Memory B cell (primary cell): ENCODE results near the gene CAPN13.

Source experiments
- ATAC-seq: fragments of 150-1000 bp; cut with Tn5 transposase; 2 replicates; pipeline ENCODE4 v1.10.0; 2021; ENCODE audit warnings: low read depth, mild to moderate bottlenecking, moderate library complexity
- DNase-seq, 2 donors: peaks; one replicate each; pipeline ENCODE4 v3.0.0; 2022; ENCODE audit warnings: low spot score in 2 of 2
- H3K27ac Mint-ChIP-seq: one replicate; pipeline ENCODE4 v1.8.0; 2022; ENCODE audit warnings: mild to moderate bottlenecking, moderate library complexity, mixed read lengths
- H3K27me3 Mint-ChIP-seq: one replicate; pipeline ENCODE4 v1.8.0; 2022; ENCODE audit warnings: mixed read lengths
- H3K36me3 Mint-ChIP-seq: one replicate; pipeline ENCODE4 v1.8.0; 2022; ENCODE audit warnings: mild to moderate bottlenecking, mixed read lengths
- H3K4me1 Mint-ChIP-seq: one replicate; pipeline ENCODE4 v1.8.0; 2022; ENCODE audit warnings: mixed read lengths
- H3K4me3 Mint-ChIP-seq: one replicate; pipeline ENCODE4 v1.8.0; 2022; ENCODE audit warnings: mild to moderate bottlenecking, moderate library complexity, mixed read lengths
- H3K9me3 Mint-ChIP-seq: one replicate; pipeline ENCODE4 v1.8.0; 2022; ENCODE audit warnings: mixed read lengths

CAPN13 gene

DNA sequence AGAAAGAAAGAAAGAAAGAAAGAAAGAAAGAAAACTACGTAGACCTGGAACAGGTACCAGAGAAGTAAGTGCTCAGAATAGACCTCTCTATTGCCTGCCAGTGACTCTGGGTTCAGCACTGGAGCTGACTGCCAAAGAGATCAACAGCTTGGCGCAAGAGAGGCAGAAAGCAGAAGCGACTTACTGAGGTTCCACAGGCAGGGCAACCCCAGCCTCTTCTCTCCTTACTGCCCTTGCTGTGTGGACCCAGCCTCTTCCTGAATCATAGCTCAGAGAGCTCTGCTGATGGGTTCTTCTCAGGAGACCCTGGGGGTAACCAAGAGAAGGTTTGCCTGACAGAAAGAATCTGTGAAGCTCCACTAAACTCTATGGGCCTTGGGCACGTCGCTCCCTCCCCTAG lies 7.1 kb downstream of the CAPN13 start:
- peaks cover 4% of the 10 kb centered on the region for H3K27me3 Mint-ChIP-seq

DNA sequence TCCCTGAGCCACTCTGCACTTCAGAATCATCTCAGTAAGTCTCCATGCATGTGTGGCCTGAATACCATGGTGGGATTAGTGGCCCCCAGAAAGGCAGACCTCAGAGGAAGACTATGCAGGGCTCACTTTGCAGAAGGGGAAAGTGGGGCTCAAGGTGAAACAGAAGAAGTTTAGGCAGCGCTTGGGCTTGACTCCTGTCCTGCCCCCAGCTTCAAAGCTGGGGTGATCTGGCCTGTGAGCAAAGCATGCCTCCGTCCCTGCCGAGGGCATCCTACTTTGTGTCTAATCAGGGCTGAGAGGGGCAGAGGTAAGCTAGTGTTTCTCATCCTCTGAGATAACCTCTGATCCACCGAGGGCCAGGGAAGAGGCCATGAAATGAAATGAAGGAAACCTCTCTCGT lies 7.9 kb downstream of the CAPN13 start:
- peaks cover 4% of the 10 kb centered on the region for H3K27me3 Mint-ChIP-seq
- H3K4me1 Mint-ChIP-seq, result peaks cover 6% of the 10 kb centered on the region
- ATAC-seq (no peak), DNase-seq (no peak)
- no peak overlapping the region for H3K4me3 Mint-ChIP-seq
- H3K36me3 Mint-ChIP-seq, result no peaks in the 10 kb centered on the region
- no peaks in the 10 kb centered on the region for H3K9me3 Mint-ChIP-seq
- H3K27ac Mint-ChIP-seq, result no peak overlapping the region

More for the DNA sequence above, 7.1 kb downstream of the CAPN13 start:
- no peak for ATAC-seq
- no peak overlapping the region for H3K4me3 Mint-ChIP-seq
- H3K27ac Mint-ChIP-seq, result no peak overlapping the region
- DNase-seq, result no peak
- H3K9me3 Mint-ChIP-seq, result no peaks in the 10 kb centered on the region
- peaks cover 6% of the 10 kb centered on the region for H3K4me1 Mint-ChIP-seq
- no peaks in the 10 kb centered on the region for H3K36me3 Mint-ChIP-seq

DNA sequence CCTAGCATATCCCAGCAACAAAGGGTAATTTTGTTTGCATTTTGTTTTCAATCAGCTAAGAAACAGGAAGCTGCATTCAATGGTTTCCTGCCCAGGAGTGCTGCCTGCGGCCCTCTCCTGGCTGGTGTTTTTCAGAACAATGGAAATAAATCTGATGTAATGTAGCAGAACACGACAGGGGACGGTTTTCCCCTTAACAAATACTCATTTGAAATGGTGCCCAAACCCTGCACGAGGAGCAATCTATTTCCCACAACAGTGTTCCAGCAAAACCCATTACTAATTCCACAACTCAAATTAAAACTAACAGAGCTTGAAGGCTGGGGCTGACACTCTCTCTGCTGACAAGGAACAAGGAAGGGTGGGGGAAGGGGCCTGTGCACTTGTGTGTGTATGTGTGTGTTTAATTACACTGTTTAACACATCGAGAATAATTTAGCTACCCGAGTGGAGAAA lies 8.7 kb downstream of the CAPN13 start:
- ATAC-seq (peak; percentile 38), DNase-seq (no peak)
- H3K9me3 Mint-ChIP-seq, result no peaks in the 10 kb centered on the region
- peaks cover 6% of the 10 kb centered on the region for H3K4me1 Mint-ChIP-seq
- no peaks in the 10 kb centered on the region for H3K36me3 Mint-ChIP-seq
- peaks cover 4% of the 10 kb centered on the region for H3K27me3 Mint-ChIP-seq
- peak overlapping the region; percentile 6 for H3K27ac Mint-ChIP-seq
- no peak overlapping the region for H3K4me3 Mint-ChIP-seq

DNA sequence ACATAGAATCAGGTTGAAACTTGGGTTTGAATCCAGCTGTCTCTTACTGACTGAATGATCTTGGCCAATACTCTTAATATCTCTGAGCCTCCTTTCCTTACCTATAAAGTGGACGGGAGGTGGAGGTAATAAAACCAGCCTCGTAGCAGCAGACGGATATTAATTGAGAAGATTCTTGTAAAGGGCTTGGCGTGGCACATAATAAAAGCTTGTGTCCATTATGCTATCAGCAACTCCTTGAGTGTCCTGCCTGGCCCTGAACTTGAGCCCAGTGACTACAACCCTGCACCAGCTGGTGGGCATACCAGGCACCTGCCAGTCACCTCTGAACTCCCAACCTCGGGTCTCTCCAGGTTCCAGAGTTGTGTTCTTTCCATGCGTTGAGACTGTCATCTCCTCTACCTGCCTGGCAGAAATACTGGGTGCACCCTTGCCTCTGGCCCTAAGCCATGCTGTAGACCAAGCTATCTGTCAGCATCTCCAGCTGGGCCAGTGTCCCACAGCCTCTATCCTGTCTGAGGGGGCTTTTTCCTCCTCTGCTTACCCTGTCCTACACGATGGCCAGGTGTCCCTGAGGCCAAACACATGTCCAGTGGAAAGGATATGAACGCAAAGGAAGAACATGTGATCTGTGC lies 9.7 kb downstream of the CAPN13 start:
- H3K9me3 Mint-ChIP-seq, result no peaks in the 10 kb centered on the region
- H3K4me1 Mint-ChIP-seq, result peaks cover 8% of the 10 kb centered on the region
- H3K36me3 Mint-ChIP-seq, result no peaks in the 10 kb centered on the region
- DNase-seq (no peak), ATAC-seq (no peak)
- no peaks in the 10 kb centered on the region for H3K27me3 Mint-ChIP-seq
- H3K4me3 Mint-ChIP-seq, result no peak overlapping the region
- H3K27ac Mint-ChIP-seq, result no peak overlapping the region

DNA sequence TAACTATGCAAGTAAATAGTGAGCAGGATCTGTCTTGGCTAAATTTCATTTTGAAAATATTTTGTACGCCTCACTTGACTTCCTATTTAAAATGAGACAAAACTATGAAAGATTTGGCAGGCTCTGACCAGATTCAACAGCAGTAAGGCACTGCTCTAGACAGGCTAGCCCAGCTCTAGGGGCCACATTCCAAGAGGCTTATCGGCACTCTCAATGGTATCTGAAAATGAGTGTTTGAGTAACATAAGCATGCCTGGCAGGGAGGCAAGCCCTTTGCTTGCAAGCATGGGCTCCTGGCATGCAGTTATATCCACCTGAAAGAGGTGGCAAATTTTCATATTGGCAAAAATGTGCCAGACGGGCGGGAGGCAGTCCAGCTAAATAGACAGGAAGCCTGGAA lies 10.5 kb downstream of the CAPN13 start:
- Mint-ChIP-seq H3K9me3 (no peaks in the 10 kb centered on the region), H3K36me3 (no peaks in the 10 kb centered on the region), H3K27me3 (no peaks in the 10 kb centered on the region)

DNA sequence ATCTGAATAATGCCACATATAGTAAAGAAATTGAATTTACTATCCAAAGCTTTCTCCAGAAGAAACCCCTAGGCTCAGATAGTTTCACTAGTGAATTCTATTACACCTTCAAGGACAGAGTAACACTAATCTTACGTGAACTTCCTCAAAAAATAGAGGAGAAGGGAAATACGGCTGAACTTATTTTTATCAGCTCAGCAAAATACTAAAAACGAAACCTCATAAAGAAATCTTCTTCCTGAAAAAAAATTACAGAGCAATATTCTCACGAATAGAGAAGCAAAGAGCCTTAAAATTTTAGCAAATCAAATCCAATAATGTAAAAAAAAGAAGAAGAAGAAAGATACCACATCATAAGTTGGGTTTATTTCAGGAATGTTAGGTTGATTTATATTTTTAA lies 14.7 kb downstream of the CAPN13 start:
- DNase-seq (no peak), ATAC-seq (no peak)
- Mint-ChIP-seq H3K4me3 (no peak overlapping the region), H3K4me1 (peaks cover 8% of the 10 kb centered on the region), H3K9me3 (no peaks in the 10 kb centered on the region), H3K36me3 (no peaks in the 10 kb centered on the region), H3K27me3 (peaks cover 3% of the 10 kb centered on the region), H3K27ac (no peak overlapping the region)

More for the DNA sequence above, 10.5 kb downstream of the CAPN13 start:
- Mint-ChIP-seq H3K27ac (no peak overlapping the region), H3K4me1 (peaks cover 13% of the 10 kb centered on the region), H3K4me3 (no peak overlapping the region)
- DNase-seq (no peak), ATAC-seq (no peak)

DNA sequence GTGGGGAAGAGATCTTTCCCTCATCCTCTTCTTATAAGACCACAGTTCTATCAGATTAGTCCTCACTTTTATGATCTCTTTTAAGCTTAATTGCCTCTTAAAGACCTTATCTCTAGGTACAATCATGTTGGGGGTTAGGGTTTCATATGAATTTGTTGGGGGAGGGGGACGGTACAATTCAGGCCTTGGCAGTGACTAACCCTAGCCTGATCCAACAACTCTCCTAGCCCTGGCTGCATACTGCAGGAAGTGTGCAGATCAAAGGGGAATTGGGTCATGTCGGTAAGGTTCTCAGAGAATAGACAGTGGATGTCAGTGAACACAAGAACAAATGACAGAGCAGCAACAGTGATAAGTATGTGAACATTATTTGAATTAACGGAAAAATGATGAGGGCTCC lies 16.4 kb downstream of the CAPN13 start:
- Mint-ChIP-seq H3K4me1 (peaks cover 8% of the 10 kb centered on the region), H3K9me3 (no peaks in the 10 kb centered on the region), H3K4me3 (no peak overlapping the region), H3K27ac (no peak overlapping the region), H3K36me3 (no peaks in the 10 kb centered on the region), H3K27me3 (peaks cover 3% of the 10 kb centered on the region)
- DNase-seq (no peak), ATAC-seq (no peak)

DNA sequence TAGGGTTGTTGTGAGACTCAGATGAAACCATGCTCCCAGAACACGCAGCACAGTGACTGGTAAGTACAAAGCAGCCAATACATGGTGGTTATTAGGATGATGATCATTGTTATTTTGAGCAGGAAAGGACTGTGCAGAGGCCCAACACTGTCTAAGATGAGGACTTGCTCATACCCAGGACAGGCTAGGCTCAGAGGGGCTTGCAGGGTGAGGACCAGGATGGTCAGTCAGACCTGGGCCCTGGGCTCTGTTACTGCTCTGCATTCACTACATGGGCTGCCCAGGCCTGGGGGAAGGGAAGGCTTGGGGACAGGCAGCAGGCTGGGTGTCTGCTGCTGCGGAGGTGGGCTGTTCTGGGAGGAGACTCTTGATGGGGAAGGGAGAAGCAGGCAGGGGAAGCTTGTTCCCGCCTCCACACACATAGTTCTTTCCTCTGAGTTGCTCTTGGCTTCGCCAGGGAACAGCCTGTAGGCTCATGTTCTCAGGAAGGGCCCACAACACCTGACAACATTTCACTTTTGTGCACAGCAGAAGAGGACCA lies 17.5 kb downstream of the CAPN13 start:
- no peak overlapping the region for H3K27ac Mint-ChIP-seq
- H3K27me3 Mint-ChIP-seq, result peaks cover 6% of the 10 kb centered on the region
- no peak overlapping the region for H3K4me3 Mint-ChIP-seq
- H3K9me3 Mint-ChIP-seq, result no peaks in the 10 kb centered on the region
- no peaks in the 10 kb centered on the region for H3K36me3 Mint-ChIP-seq
- ATAC-seq (no peak), DNase-seq (no peak)
- H3K4me1 Mint-ChIP-seq, result peaks cover 8% of the 10 kb centered on the region

DNA sequence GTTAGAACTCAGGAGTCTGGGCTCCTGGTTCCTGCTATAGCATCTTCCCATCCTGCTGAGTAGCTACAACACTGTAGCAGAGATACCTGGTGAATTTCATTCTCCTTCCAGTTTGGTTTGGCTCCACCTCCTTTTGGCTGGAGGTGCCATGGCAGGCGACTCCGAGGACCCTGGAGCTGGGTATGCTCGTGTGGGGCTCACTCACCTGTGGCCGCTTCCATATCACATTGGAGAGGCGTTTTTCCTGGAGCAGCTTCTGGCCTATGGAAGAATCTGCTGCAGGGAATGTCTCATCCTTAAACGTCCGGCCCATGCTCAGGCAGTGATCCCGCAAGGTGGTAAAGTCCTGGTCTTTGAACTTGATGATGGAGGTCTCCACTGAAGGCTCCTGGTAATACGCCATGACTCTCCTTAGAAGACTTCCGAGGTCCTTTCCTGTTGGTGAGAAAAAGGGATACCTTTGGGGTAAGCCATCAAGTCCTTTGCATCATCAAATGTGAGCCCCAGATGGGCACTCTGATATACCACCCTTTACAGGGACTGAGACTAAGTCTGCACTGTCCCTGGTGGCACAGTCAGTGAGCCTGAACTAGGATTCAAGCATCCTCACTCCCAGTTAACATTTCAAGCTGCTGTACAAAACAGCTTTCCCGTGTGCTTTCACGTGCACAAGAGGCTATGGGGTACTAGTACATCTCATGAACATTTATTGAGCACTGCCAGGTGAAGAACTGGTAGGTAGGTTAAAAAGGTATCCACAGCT lies 20.1 kb downstream of the CAPN13 start:
- DNase-seq (no peak), ATAC-seq (no peak)
- Mint-ChIP-seq H3K27me3 (peaks cover 7% of the 10 kb centered on the region), H3K27ac (no peak overlapping the region), H3K4me1 (peaks cover 3% of the 10 kb centered on the region), H3K9me3 (no peaks in the 10 kb centered on the region), H3K36me3 (no peaks in the 10 kb centered on the region), H3K4me3 (no peak overlapping the region)

DNA sequence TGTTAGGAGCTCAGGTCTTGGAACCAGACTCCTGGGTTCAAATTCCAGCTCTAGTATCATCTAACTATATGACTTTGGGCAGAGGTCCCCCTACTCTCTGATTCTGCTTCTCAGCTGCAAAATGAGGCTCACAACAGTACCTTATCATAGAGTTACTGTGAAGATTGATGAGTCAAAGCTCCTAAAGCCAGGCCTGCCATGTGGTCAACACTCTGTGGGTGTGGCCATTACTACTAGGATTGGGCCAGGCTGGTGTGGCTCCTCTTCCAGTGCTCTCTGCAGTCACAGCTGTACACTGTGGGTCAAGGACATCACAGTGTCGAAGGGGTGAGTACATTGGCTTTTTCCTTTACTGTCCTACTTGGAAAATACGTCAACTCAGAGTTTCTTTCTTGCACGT lies 22.6 kb downstream of the CAPN13 start:
- Mint-ChIP-seq H3K4me1 (no peaks in the 10 kb centered on the region), H3K4me3 (no peak overlapping the region), H3K27me3 (peaks cover 9% of the 10 kb centered on the region), H3K27ac (no peak overlapping the region), H3K36me3 (no peaks in the 10 kb centered on the region), H3K9me3 (no peaks in the 10 kb centered on the region)
- DNase-seq (no peak), ATAC-seq (no peak)

DNA sequence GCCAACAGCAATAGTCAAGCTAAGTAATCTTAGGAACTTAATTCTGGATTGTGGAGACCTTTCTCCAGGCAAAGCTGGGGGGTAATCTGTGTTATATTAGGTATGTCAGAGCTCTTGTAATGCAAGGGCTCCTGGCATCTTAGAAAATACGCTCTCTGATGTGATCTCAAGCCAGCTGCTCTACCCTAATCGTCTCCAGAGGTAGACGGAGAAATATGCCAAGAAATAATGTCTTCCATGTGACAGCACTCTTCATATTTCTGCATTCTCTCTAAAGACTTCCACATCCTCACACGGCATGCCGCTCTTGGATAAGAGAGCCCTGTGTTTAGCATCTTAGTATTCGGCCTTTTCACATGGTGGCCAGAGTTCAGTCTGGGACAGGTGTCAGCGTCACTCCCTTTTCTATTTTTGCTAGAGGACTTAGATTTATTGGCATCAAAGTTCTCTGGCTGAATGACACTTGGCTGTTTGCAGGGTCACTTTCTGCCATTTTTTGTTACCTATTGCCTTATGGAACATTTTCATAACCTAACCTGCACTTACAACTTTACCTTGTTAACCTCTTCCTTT lies 25.2 kb downstream of the CAPN13 start:
- ATAC-seq, result no peak
- Mint-ChIP-seq H3K27ac (no peak overlapping the region), H3K27me3 (peaks cover 9% of the 10 kb centered on the region), H3K4me3 (no peak overlapping the region), H3K9me3 (no peaks in the 10 kb centered on the region), H3K36me3 (no peaks in the 10 kb centered on the region), H3K4me1 (no peaks in the 10 kb centered on the region)
- no peak for DNase-seq

DNA sequence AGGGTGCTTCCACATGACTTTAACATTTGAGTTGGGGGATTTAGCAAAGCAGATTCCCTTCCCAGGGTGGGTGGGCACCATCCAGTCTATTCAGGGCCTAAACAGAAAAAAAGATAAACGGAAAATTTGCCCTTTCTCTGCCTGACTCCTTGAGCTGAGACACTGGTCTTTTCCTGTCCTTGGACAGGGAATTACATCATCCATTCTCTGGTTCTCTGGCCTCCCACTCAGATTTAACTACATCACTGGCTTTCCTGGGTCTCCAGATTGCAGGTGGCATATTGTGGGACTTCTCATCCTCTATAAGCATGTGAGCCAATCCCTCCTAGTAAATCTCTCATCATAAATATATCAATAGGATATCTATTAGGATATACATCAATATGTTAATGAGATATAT lies 25.8 kb downstream of the CAPN13 start:
- no peak overlapping the region for H3K4me3 Mint-ChIP-seq
- H3K27ac Mint-ChIP-seq, result no peak overlapping the region
- H3K27me3 Mint-ChIP-seq, result peaks cover 9% of the 10 kb centered on the region
- no peaks in the 10 kb centered on the region for H3K4me1 Mint-ChIP-seq
- no peak for DNase-seq
- H3K9me3 Mint-ChIP-seq, result no peaks in the 10 kb centered on the region
- ATAC-seq, result no peak
- no peaks in the 10 kb centered on the region for H3K36me3 Mint-ChIP-seq

DNA sequence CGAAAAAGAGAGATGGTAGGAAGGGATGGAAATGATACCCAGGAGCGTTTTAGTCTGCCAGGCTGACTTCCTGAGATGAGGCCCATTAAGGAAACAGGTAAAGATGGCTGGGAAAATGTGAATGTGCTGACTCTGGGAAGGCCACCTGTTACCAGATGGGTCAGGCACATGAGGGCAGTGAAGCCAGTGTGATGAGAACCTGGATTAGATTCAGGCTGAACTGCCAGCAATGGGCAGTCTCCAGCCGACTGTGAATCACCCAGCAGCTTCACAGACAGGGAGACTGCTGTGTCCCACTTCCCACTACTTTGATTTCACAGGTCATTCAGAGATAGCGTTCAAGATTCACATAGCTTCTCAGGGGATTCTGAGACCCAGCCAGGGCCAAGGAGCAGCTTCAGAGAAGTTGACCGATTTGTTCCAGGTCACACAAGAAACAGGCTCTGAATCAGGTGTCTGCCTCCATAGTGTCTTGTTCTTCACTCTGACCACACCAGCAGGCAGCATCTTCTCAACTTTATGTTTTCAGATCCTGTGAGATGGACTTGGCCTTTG lies 26.4 kb downstream of the CAPN13 start:
- Mint-ChIP-seq H3K27ac (no peak overlapping the region), H3K27me3 (peaks cover 9% of the 10 kb centered on the region)
- DNase-seq, result no peak

DNA sequence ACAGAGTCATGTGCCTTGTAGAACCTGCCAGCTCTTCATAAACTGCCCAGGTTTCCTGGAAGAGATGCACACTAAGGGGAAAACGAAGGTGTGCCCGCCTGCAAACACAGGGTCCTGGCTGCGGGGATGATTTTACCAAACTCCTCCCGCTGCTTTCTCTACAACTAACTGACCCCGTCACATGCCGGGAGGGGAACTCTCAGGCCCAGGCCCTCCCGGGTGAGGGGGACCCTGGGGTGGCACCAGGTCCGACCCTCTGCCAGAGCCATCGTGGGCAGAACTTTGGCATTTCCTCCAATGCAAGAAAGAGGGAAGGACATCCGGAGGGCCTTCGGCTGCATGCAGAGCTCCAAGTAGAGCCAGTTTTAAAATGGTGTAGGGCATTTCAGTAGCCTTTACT lies 28.6 kb downstream of the CAPN13 start:
- Mint-ChIP-seq H3K36me3 (no peaks in the 10 kb centered on the region), H3K27ac (no peak overlapping the region), H3K4me1 (peaks cover 4% of the 10 kb centered on the region), H3K27me3 (peaks cover 8% of the 10 kb centered on the region), H3K4me3 (no peak overlapping the region), H3K9me3 (no peaks in the 10 kb centered on the region)
- DNase-seq (no peak), ATAC-seq (no peak)

More for the DNA sequence above, 26.4 kb downstream of the CAPN13 start:
- ATAC-seq, result no peak
- peaks cover under 1% of the 10 kb centered on the region for H3K4me1 Mint-ChIP-seq
- H3K36me3 Mint-ChIP-seq, result no peaks in the 10 kb centered on the region
- no peak overlapping the region for H3K4me3 Mint-ChIP-seq
- H3K9me3 Mint-ChIP-seq, result no peaks in the 10 kb centered on the region
